GM12878 (cell line): ENCODE results near the gene SAYSD1.
A peak's percentile ranks its signal among the peaks of the same experiment; 100 is the strongest.

Experiments
- CTCF ChIP-seq, 3 experiments: IDR thresholded peaks in 2 of 3; conservative IDR thresholded peaks in 1 of 3; 2 replicates each; pipeline ENCODE4 v1.5.1; 2011; ENCODE audit warnings: low read depth in 3 of 3, low read length in 3 of 3, mild to moderate bottlenecking in 3 of 3, control low read depth in 2 of 3, moderate library complexity in 2 of 3, inconsistent platforms in 1 of 3, mixed read lengths in 1 of 3; ENCODE audit not compliant: control insufficient read depth in 2 of 3, insufficient read depth in 1 of 3; ENCODE audit errors: extremely low read depth in 1 of 3
- IRF3 ChIP-seq: fragments of 450-650 bp; IDR thresholded peaks from 2 replicates; pipeline ENCODE4 v1.6.1; 2014; ENCODE audit warnings: mild to moderate bottlenecking
- MXI1 ChIP-seq: fragments of 150-350 bp; IDR thresholded peaks from 2 replicates; pipeline ENCODE4 v1.6.1; 2011; ENCODE audit warnings: low read depth, mild to moderate bottlenecking, inconsistent platforms, low read length, improper control_type of control experiment
- POLR2A ChIP-seq: IDR thresholded peaks from 2 replicates; pipeline ENCODE4 v1.6.1; 2011; ENCODE audit warnings: low read depth, mild to moderate bottlenecking, low read length

DNA sequence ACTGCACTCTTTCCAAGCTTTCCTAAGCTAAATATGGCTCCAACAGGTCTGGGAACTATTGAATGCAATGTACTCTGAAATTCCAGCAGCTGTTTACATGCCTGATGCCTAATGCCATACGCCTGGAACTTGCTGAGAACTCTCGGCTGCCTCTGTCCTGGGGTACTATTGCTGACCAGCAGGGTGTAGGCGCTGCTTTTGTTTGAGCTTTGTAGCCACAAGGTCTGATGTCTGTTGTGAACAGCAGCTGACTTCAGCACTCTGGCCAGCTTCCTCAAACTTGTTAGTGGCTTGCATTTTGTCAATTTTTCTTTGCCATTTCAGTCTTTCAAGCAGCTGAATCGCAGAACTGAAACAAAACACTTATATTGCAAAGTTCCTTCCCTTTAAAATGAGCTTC, 26.7 kb downstream of the SAYSD1 start:
- TF ChIP-seq CTCF (IDR thresholded peaks at IDR 0.05 in 2 of 3, conservative IDR thresholded peaks at IDR 0.05 in 1 of 3; ENCODE audit: control insufficient read depth in 2 of 3, extremely low read depth in 1 of 3, insufficient read depth in 1 of 3, low read depth in 3 of 3, low read length in 3 of 3) (peak in 1 of 3 experiments; percentile 33; a peak in 2 of 6 replicates), MXI1 (no peak), IRF3 (no peak), POLR2A (no peak)
